DOHH2 (cell line): ENCODE data around the gene PTGS1.
"Not testable (repeated sequence)": the region's sequence is repeated elsewhere in the genome, so short reads cannot be mapped to it uniquely, and the experiment has no call there.

ENCODE experiments used
- H3F3A ChIP-seq: fragments of 200-600 bp; sonication (generic), shearing (Covaris generic); 2 replicates; pipeline ENCODE4 v1.6.0; 2016; ENCODE audit warnings: antibody characterized with exemption, mild to moderate bottlenecking; ENCODE audit not compliant: control insufficient read depth, insufficient read depth
- H3K27ac ChIP-seq: fragments of 200-600 bp; sonication (generic); 2 replicates; pipeline ENCODE4 v1.5.1; 2014; ENCODE audit warnings: low read depth, mild to moderate bottlenecking, low read length, moderate library complexity
- H3K27me3 ChIP-seq: fragments of 200-600 bp; sonication (generic); 2 replicates; pipeline ENCODE4 v1.6.1; 2014; ENCODE audit warnings: mild to moderate bottlenecking, low read length, mixed read lengths; ENCODE audit not compliant: control insufficient read depth
- H3K36me3 ChIP-seq: fragments of 200-600 bp; sonication (generic); 2 replicates; pipeline ENCODE4 v1.6.1; 2014; ENCODE audit warnings: mild to moderate bottlenecking, low read length, moderate library complexity, mixed read lengths; ENCODE audit not compliant: control insufficient read depth
- H3K4me1 ChIP-seq: fragments of 200-600 bp; sonication (generic); 2 replicates; pipeline ENCODE4 v1.6.1; 2014; ENCODE audit warnings: mild to moderate bottlenecking, low read length, mixed read lengths; ENCODE audit not compliant: control insufficient read depth
- H3K4me2 ChIP-seq: fragments of 200-600 bp; sonication (generic); 2 replicates; pipeline ENCODE4 v1.6.0; 2014; ENCODE audit warnings: mild to moderate bottlenecking, low read length, moderate library complexity
- H3K4me3 ChIP-seq: fragments of 200-600 bp; sonication (generic); 2 replicates; pipeline ENCODE4 v1.5.1; 2014; ENCODE audit warnings: mild to moderate bottlenecking, low read length, mixed read lengths
- H3K79me2 ChIP-seq: fragments of 200-600 bp; sonication (generic); 2 replicates; pipeline ENCODE4 v1.6.1; 2014; ENCODE audit warnings: mild to moderate bottlenecking, low read length, mixed read lengths; ENCODE audit not compliant: control insufficient read depth
- H3K9me2 ChIP-seq: fragments of 200-600 bp; sonication (generic); replicated peaks from 2 replicates; pipeline ENCODE4 v1.6.1; 2014; ENCODE audit warnings: mild to moderate bottlenecking, low read length, mixed read lengths; ENCODE audit not compliant: control insufficient read depth
- H3K9me3 ChIP-seq: fragments of 200-600 bp; sonication (generic); 2 replicates; pipeline ENCODE4 v1.6.1; 2014; ENCODE audit warnings: antibody characterized with exemption, low read length, mixed read lengths; ENCODE audit not compliant: control insufficient read depth, insufficient read depth
- H4K20me1 ChIP-seq: fragments of 200-600 bp; sonication (generic); 2 replicates; pipeline ENCODE4 v1.6.0; 2014; ENCODE audit warnings: low read depth, mild to moderate bottlenecking, antibody characterized with exemption, low read length, moderate library complexity; ENCODE audit not compliant: control insufficient read depth, insufficient read depth
- EZH2phosphoT487 ChIP-seq: fragments of 200-600 bp; sonication (generic); IDR thresholded peaks from 2 replicates; pipeline ENCODE4 v1.6.1; 2017; ENCODE audit warnings: borderline replicate concordance, mild to moderate bottlenecking, antibody characterized with exemption, low read length, moderate library complexity, mixed read lengths
- TF ChIP-seq, protein P1 (sequence below): fragments of 200-600 bp; sonication (generic); IDR thresholded peaks from one replicate; pipeline ENCODE4 v1.5.1; 2014; ENCODE audit warnings: antibody characterized with exemption, mild to moderate bottlenecking, low read depth, low read length; ENCODE audit not compliant: poor library complexity, severe bottlenecking

PTGS1 gene

DNA sequence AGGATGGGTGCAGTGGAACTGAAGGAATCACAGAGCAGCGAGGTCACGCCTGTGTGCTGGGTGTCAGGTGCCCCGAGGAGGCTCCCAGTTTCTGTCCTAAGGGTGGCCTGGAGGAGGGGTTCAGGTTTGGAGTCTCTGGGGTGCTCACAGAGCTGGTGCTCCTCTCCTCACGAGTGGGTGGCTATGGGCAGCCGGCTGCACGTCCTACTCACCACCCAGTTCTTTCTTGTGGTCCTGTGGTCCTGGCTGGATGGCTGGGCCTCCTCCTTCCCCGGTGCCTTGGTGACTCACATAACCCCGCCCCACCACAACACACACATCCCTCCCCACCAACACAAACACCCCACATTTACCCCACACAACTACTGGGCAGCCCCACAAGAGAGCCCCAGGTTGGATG lies 9.9 kb upstream of the PTGS1 start:
- TF ChIP-seq, protein P1, sequence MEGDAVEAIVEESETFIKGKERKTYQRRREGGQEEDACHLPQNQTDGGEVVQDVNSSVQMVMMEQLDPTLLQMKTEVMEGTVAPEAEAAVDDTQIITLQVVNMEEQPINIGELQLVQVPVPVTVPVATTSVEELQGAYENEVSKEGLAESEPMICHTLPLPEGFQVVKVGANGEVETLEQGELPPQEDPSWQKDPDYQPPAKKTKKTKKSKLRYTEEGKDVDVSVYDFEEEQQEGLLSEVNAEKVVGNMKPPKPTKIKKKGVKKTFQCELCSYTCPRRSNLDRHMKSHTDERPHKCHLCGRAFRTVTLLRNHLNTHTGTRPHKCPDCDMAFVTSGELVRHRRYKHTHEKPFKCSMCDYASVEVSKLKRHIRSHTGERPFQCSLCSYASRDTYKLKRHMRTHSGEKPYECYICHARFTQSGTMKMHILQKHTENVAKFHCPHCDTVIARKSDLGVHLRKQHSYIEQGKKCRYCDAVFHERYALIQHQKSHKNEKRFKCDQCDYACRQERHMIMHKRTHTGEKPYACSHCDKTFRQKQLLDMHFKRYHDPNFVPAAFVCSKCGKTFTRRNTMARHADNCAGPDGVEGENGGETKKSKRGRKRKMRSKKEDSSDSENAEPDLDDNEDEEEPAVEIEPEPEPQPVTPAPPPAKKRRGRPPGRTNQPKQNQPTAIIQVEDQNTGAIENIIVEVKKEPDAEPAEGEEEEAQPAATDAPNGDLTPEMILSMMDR, result no peak
- TF ChIP-seq EZH2phosphoT487, result no peak

DNA sequence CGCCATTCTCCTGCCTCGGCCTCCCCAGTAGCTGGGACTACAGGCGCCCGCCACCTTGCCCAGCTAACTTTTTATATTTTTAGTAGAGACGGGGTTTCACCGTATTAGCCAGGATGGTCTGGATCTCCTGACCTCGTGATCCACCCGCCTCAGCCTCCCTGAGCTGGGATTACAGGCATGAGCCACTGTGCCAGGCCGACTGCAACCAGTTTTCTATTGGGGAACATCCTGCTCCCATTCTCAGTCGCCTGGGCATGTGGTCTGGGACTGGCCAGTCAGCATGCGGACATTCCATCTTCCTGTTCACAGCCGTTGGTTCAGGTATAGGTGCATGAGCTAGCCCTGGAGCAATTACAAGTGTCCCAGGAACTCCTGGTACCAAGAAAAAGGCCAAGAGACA lies 7.7 kb upstream of the PTGS1 start:
- not testable (repeated sequence) for H3F3A ChIP-seq, H4K20me1 ChIP-seq

More for the DNA sequence above, 9.9 kb upstream of the PTGS1 start:
- Histone ChIP-seq H3K27me3 (no peaks in the 10 kb centered on the region), H3K36me3 (no peaks in the 10 kb centered on the region), H3K4me2 (no peak overlapping the region), H3K27ac (no peak overlapping the region), H3K9me2 (no peaks in the 10 kb centered on the region), H3F3A (no peaks in the 10 kb centered on the region), H3K9me3 (no peaks in the 10 kb centered on the region), H4K20me1 (no peaks in the 10 kb centered on the region), H3K79me2 (no peaks in the 10 kb centered on the region), H3K4me1 (no peaks in the 10 kb centered on the region), H3K4me3 (no peak overlapping the region)

DNA sequence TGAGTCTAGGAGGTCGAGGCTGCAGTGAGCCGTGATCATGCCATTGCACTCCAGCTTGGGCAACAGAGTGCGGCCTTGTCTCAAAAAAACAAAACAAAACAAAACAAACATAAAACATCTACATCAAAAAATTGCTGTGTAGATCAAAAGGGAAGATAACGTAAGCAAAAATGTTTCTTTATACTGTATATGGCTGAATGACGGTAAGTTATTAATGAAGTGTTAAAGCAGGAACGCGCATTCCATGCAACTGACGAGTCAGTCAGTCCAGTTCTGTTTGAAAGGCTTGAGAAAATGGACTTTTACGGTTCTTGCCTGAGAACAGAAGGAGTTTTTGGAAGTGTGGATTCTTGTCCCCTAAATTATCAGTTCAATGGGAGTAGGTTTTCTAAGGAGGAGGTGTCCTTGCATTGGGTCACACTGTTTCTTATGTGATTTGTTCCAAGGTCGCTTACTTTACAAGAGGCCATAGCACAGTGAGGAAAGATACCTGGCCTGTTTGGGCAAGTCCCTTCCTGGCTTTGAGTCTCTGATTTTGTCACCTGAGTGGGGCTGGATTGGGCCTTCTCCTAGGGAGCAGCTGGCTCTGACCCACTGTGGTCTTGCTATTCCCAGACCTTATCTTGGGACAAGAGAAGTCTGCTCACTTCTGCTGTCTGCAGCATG lies 6.6 kb upstream of the PTGS1 start:
- H3K27ac ChIP-seq, result no peak overlapping the region
- H3K27me3 ChIP-seq, result no peaks in the 10 kb centered on the region
- H3K9me2 ChIP-seq, result no peaks in the 10 kb centered on the region
- TF ChIP-seq, protein P1, result no peak
- TF ChIP-seq EZH2phosphoT487, result no peak
- no peak overlapping the region for H3K4me3 ChIP-seq
- H3K4me2 ChIP-seq, result no peak overlapping the region
- no peaks in the 10 kb centered on the region for H3F3A ChIP-seq
- no peaks in the 10 kb centered on the region for H3K79me2 ChIP-seq
- no peaks in the 10 kb centered on the region for H4K20me1 ChIP-seq
- no peaks in the 10 kb centered on the region for H3K36me3 ChIP-seq
- no peaks in the 10 kb centered on the region for H3K9me3 ChIP-seq
- no peaks in the 10 kb centered on the region for H3K4me1 ChIP-seq

More for the DNA sequence above, 7.7 kb upstream of the PTGS1 start:
- not testable (repeated sequence) for H3K27me3 ChIP-seq, H3K9me3 ChIP-seq, H3K4me1 ChIP-seq, H3K9me2 ChIP-seq, H3K4me3 ChIP-seq, H3K79me2 ChIP-seq, H3K27ac ChIP-seq, H3K4me2 ChIP-seq, H3K36me3 ChIP-seq

DNA sequence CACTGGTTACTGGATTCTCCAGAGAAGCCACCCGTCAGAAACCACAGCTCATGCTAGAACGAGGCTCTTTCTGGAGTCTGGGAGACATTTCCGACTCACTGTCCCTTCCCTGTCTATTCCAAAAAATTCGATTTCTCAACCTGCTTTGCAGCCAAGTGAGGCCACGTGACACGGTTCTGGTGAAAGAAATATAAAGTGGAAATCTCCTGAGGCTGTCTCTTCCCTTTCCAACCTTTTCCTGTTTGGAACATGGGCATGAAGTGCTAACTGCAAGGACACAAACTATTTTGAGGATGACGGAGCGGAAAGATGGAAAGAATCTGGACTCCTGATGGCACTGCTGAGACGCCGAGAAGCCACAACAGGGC lies 6.1 kb upstream of the PTGS1 start:
- no peaks in the 10 kb centered on the region for H4K20me1 ChIP-seq
- H3K27me3 ChIP-seq, result no peaks in the 10 kb centered on the region
- H3K4me3 ChIP-seq, result no peak overlapping the region
- TF ChIP-seq, protein P1, result no peak
- no peak for TF ChIP-seq EZH2phosphoT487
- H3K4me2 ChIP-seq, result no peak overlapping the region
- no peaks in the 10 kb centered on the region for H3K9me3 ChIP-seq
- no peaks in the 10 kb centered on the region for H3K79me2 ChIP-seq
- H3F3A ChIP-seq, result no peaks in the 10 kb centered on the region
- H3K36me3 ChIP-seq, result no peaks in the 10 kb centered on the region
- H3K27ac ChIP-seq, result no peak overlapping the region
- H3K9me2 ChIP-seq, result no peaks in the 10 kb centered on the region
- H3K4me1 ChIP-seq, result no peaks in the 10 kb centered on the region
